Erythroblast (primary cell): ENCODE data around the gene BCL2L12.

Experiments used
- GATA1 ChIP-seq: IDR thresholded peaks from 2 replicates; pipeline ENCODE4 v1.6.1; 2011; ENCODE audit warnings: low read depth, mild to moderate bottlenecking, control low read depth, low read length, moderate library complexity
- POLR2A ChIP-seq: IDR thresholded peaks from 2 replicates; pipeline ENCODE4 v1.6.1; 2011; ENCODE audit warnings: mild to moderate bottlenecking, low read length

DNA sequence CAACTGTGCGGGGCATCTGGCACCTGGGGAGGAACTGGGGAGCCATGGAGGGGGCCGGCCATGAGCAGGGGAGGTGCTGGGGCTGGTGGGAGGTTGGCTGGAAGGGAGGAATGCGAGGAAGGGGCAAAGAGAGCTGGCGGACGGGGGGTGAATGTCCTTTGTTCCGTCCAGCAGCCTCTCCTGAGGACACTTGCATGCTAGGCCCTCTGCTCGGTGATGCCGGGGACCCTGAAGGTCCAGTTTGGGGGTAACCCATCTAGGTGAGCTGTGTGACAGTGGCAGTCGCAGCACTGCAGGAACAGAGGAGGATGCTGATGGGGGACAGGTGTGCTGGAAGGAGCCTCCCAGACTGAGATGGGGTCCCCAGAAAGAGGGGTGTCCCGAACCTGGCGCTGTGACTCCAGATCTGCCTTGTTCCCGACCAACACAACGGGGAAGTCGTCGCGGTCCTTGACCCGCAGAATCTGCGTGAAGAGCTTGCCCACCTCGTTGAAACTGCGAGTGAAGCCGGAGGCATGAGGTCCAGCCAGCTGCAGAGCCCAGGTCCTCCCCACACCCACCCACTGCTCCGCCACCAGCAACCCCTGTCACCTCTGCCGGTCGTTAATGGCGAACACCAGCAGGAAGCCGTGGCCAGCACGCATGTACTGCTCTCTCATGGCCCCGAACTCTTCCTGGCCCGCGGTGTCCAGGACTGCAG lies 29.4 kb upstream of the BCL2L12 start:
- TF ChIP-seq POLR2A (no peak), GATA1 (no peak)
